GM12872 (cell line): ENCODE data around the gene NCOA7.

Source experiments
- TF ChIP-seq, protein P1 (sequence below): IDR thresholded peaks from 3 replicates; pipeline ENCODE4 v1.5.1; 2011; ENCODE audit warnings: low read depth, mild to moderate bottlenecking, low read length, moderate library complexity; ENCODE audit not compliant: insufficient read depth

NCOA7 gene

DNA sequence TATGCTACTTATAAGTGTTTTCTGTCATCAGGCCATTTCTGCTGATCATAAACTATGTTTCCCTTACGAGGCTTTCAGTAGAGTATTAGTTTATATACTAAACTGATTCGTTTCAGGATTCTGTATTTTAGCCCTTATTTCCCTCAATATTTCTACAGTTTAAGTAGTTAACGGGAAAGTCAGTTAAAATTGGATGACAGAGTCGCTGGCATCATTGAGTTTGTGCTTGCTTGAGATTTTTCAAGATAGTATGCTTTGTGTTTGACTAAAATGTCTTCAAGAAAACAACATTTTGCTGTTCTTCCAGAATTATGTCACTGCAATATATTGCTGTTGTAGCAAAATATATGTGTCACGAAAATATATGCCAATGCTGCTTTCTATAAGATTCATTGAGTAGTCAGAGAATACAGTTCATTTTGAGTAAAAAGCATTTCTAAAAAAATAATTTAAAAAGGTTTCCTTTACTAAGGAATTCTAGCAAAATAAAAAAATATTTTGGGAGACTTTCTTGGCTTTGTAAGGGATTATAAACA, 51.4 kb downstream of the NCOA7 start:
- TF ChIP-seq, protein P1, sequence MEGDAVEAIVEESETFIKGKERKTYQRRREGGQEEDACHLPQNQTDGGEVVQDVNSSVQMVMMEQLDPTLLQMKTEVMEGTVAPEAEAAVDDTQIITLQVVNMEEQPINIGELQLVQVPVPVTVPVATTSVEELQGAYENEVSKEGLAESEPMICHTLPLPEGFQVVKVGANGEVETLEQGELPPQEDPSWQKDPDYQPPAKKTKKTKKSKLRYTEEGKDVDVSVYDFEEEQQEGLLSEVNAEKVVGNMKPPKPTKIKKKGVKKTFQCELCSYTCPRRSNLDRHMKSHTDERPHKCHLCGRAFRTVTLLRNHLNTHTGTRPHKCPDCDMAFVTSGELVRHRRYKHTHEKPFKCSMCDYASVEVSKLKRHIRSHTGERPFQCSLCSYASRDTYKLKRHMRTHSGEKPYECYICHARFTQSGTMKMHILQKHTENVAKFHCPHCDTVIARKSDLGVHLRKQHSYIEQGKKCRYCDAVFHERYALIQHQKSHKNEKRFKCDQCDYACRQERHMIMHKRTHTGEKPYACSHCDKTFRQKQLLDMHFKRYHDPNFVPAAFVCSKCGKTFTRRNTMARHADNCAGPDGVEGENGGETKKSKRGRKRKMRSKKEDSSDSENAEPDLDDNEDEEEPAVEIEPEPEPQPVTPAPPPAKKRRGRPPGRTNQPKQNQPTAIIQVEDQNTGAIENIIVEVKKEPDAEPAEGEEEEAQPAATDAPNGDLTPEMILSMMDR, result no peak

DNA sequence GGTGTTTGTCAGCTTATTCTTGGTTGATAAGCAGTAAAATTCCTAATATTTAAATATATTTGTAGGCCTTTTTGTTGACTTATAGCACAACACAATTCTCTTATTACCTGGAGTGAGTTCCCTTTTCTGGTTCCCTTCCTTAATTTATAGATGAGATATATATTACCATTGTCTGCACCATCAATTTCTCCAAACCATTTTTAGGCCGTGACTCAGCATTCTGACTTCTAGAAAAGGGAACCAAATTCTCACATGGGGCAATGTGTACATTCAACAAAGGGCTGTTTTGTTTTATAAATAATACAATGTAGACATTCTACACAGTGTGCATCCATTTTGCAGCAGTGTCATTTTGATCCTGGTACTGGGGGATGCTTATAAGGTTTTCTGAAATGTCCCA, 52.8 kb downstream of the NCOA7 start:
- TF ChIP-seq, protein P1, result no peak

DNA sequence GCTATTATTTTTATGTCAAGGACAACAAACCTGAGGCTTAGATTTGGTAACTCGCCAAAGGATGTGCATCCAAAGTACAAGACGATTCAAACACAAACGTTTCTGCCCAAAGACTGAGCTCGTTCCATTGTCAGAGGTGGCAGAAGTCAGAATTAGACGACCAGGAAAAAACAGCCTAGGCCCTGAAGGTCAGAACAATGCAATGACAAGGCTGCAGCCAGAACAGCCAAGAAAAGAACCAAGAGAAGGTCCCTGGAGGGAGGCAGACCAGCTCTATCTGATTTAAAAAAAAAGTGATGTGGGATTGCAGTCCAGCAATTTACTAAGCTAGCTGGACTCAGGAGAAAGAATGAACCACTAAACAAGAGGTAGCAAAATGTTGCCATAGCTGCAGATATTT, 54.2 kb downstream of the NCOA7 start:
- TF ChIP-seq, protein P1, result no peak

DNA sequence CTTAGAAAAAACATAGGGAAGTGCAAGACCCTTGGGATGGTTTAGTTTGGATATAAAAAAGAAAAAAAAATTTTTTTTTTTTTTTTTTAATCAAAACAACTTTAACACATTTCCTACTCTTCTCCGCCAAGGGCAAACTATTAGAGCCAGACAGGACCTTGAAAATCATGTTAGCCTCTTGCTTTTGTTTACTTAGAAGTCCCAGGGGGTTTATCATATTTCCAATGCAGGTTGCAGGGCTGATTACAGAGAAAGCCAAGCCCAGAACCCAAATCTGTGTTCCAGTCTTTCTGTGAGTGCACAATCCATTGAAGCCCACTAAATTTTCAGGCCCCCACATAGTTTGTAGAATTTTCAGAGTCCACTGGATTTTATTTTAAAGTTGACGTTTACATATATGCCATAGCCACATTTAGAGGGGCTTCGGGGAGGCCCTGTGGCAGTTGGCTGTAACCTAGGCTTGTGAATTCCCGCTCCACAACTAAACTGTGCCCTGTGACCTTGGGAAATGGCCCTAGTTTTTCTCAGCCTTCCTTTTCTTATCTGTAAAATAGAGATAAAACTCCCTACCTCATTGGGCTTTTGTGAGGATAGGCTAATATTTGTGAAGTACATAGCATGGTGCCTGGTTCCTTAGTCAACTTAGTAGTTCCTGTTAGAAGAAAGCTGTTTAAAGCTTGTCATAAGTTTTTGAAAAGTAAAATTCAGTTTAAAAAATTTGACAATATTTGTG, 55.7 kb downstream of the NCOA7 start:
- TF ChIP-seq, protein P1, result no peak

DNA sequence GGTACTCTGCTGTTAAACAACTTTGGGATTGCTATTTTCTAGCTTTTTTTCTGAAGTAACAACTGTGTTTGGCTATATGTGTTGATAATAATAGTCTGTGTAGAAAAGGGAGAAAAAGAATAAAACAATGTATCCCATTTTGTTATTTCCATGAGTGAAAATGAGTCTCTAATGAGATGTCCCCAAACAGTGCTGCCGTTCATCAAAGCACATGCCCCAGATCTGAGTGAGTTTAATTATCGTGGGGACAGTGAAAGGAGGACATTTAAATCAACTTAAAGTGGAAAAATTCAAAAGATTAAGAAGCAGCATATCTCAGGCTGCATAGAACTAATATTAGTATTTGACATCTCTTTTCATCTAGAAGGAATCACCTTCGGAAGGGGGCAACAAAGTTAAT, 59.6 kb downstream of the NCOA7 start:
- TF ChIP-seq, protein P1, result no peak

DNA sequence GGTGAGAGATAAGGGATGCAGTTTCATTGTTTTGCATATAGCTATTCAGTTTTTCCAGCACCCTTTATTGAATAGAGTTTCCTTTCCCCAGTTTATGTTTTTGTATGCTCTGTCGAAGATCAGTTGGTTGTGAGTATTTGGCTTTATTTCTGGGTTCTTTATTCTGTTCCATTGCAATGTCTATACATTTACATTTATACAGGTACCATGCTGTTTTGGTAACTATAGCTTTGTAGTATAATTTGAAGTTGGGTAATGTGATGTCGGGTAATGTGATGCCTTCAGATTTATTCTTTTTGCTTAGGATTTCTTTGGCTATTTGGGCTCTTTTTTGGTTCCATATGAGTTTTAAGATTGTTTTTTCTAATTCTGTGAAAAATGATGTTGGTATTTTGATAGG, 61.8 kb downstream of the NCOA7 start:
- TF ChIP-seq, protein P1, result no peak

DNA sequence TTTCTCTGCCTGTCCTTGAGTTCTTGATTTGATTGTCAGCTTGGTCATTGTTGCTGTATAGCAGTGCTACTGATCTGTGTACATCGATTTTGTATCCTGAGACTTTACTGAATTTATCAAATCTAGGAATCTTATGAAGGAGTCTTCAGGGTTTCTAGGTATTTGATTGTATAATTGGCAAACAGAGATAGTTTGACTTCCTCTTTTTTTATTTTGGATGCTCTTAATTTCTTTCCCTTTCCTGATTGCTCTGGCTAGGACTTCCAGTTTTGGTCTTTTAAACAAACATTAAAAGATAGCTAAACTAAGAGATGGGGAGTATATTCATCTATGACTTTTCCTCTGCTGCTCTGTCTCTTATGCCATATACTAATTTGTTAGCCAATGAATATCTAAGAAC, 62.4 kb downstream of the NCOA7 start:
- TF ChIP-seq, protein P1, result no peak

DNA sequence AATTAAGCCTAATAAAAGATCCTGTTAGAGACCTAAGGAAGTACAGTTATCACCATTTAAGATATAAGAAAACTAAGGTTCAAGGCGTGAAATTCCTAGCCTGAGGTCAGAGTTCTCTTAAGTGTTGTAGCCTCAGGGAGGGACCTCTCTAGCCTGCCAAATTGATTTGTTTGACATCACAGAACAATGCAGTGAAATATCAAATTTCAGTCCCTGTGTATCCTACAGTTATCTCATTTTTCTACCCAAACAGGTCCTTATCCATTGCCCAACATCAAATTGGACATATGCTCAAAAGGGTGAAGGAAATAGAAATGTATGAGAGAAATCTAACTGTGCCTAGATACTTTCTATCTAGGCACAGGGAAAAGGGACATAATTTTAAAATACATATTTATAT, 63.0 kb downstream of the NCOA7 start:
- TF ChIP-seq, protein P1, result no peak
